Mesendoderm (in vitro differentiated cells): ENCODE results near the gene IMP3.

Experiments
- DNase-seq: peaks from one replicate; pipeline ENCODE4 v3.0.0; 2013
- H2AK5ac ChIP-seq: 2 replicates; pipeline ENCODE4 v1.6.1; 2013; ENCODE audit warnings: low read length, inconsistent platforms
- H2BK120ac ChIP-seq: 2 replicates; pipeline ENCODE4 v1.6.1; 2013; ENCODE audit warnings: low read depth, mild to moderate bottlenecking, low read length, moderate library complexity, mixed read lengths
- H2BK15ac ChIP-seq: replicated peaks from 2 replicates; pipeline ENCODE4 v1.6.1; 2013; ENCODE audit warnings: low read depth, mild to moderate bottlenecking, moderate library complexity
- H2BK5ac ChIP-seq: 2 replicates; pipeline ENCODE4 v1.6.1; 2013; ENCODE audit warnings: low read length, inconsistent platforms
- H3K18ac ChIP-seq: 2 replicates; pipeline ENCODE4 v1.6.1; 2013; ENCODE audit warnings: mild to moderate bottlenecking, low read length, mixed read lengths
- H3K23ac ChIP-seq: one replicate; pipeline ENCODE4 v1.6.1; 2013; ENCODE audit warnings: low read length
- H3K27ac ChIP-seq: 2 replicates; pipeline ENCODE4 v1.5.1; 2013; ENCODE audit warnings: low read depth, mild to moderate bottlenecking, inconsistent platforms, low read length, moderate library complexity
- H3K27me3 ChIP-seq: 2 replicates; pipeline ENCODE4 v1.6.1; 2013; ENCODE audit warnings: low read length, control low read depth, mild to moderate bottlenecking, inconsistent platforms; ENCODE audit not compliant: insufficient read depth, poor library complexity
- H3K36me3 ChIP-seq: 2 replicates; pipeline ENCODE4 v1.6.1; 2013; ENCODE audit warnings: low read length, inconsistent platforms; ENCODE audit not compliant: control insufficient read depth, insufficient read depth
- H3K4ac ChIP-seq: one replicate; pipeline ENCODE4 v1.6.1; 2013; ENCODE audit warnings: low read depth, mild to moderate bottlenecking, low read length, moderate library complexity
- H3K4me1 ChIP-seq: 2 replicates; pipeline ENCODE4 v1.6.1; 2013; ENCODE audit warnings: low read depth, low read length, inconsistent platforms; ENCODE audit not compliant: control insufficient read depth
- H3K4me2 ChIP-seq: 2 replicates; pipeline ENCODE4 v1.6.1; 2013; ENCODE audit warnings: low read length
- H3K4me3 ChIP-seq: 2 replicates; pipeline ENCODE4 v1.5.1; 2013; ENCODE audit warnings: mild to moderate bottlenecking, low read length
- H3K56ac ChIP-seq: one replicate; pipeline ENCODE4 v1.6.1; 2013; ENCODE audit warnings: low read length
- H3K79me1 ChIP-seq: 2 replicates; pipeline ENCODE4 v1.6.1; 2013; ENCODE audit warnings: low read length, inconsistent platforms
- H3K79me2 ChIP-seq: 2 replicates; pipeline ENCODE4 v1.6.1; 2013; ENCODE audit warnings: mild to moderate bottlenecking, low read length; ENCODE audit not compliant: control insufficient read depth, insufficient read depth
- H3K9ac ChIP-seq: 2 replicates; pipeline ENCODE4 v1.6.1; 2013; ENCODE audit warnings: low read length, inconsistent platforms
- H4K5ac ChIP-seq: one replicate; pipeline ENCODE4 v1.6.1; 2013; ENCODE audit warnings: low read length
- H4K8ac ChIP-seq: one replicate; pipeline ENCODE4 v1.6.1; 2013; ENCODE audit warnings: low read depth, mild to moderate bottlenecking, control low read depth, low read length, moderate library complexity
- WGBS: extraction: QIAGEN DNeasy Blood & Tissue Kit; methylation state at CpG from one replicate; pipeline ENCODE4 v1.1.7; 2013; ENCODE audit warnings: low lambda C conversion rate, missing lambda C conversion rate; ENCODE audit not compliant: insufficient coverage; ENCODE audit errors: extremely low coverage; 5-methylcytosine and 5-hydroxymethylcytosine counted together

The IMP3 gene

GRCh38 chr15:75606711-75607699 is 33.0 kb downstream of the IMP3 start:
- no peak overlapping the region for H3K18ac ChIP-seq
- no peak overlapping the region for H2BK5ac ChIP-seq
- no peak overlapping the region for H2AK5ac ChIP-seq
- no peaks in the 10 kb centered on the region for H3K79me2 ChIP-seq
- DNase-seq, result no peak
- H3K23ac ChIP-seq, result no peak overlapping the region
- no CpG with 5 or more reads among the region's 6 CpGs for WGBS
- H3K4me2 ChIP-seq, result no peak overlapping the region
- no peak overlapping the region for H3K4me3 ChIP-seq
- H3K56ac ChIP-seq, result no peak overlapping the region
- H4K5ac ChIP-seq, result no peak overlapping the region
- no peak overlapping the region for H2BK15ac ChIP-seq
- no peak overlapping the region for H3K27ac ChIP-seq
- H4K8ac ChIP-seq, result no peak overlapping the region
- H3K9ac ChIP-seq, result no peak overlapping the region
- no peak overlapping the region for H2BK120ac ChIP-seq
- H3K27me3 ChIP-seq, result no peaks in the 10 kb centered on the region
- no peaks in the 10 kb centered on the region for H3K4me1 ChIP-seq
- no peak overlapping the region for H3K4ac ChIP-seq
- no peaks in the 10 kb centered on the region for H3K79me1 ChIP-seq
- peaks cover 3% of the 10 kb centered on the region for H3K36me3 ChIP-seq

DNA sequence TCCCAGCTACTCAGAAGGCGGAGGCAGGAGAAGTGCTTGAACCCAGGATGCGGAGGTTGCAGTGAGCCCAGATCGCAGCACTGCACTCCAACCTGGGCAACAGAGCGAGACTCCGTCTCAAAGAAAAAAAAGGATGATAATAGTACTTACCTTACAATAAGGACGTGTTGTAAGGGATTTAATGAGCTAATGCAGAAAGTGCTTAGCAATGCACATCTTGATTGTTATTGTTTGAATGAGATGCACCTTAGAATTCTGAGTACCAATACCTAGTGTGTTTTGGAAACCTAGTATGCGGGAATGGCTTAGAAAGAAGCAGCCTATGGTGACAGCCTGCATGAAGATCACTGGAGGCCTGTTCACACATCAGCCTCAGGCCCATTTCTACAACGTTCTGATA is 34.0 kb downstream of the IMP3 start:
- no peaks in the 10 kb centered on the region for H3K79me1 ChIP-seq
- H3K18ac ChIP-seq, result no peak overlapping the region
- H3K4ac ChIP-seq, result no peak overlapping the region
- no peak for DNase-seq
- H2BK120ac ChIP-seq, result no peak overlapping the region
- H2BK5ac ChIP-seq, result no peak overlapping the region
- no peak overlapping the region for H4K8ac ChIP-seq
- H3K9ac ChIP-seq, result no peak overlapping the region
- H3K23ac ChIP-seq, result no peak overlapping the region
- no peaks in the 10 kb centered on the region for H3K79me2 ChIP-seq
- H3K4me1 ChIP-seq, result no peaks in the 10 kb centered on the region
- H3K4me3 ChIP-seq, result no peak overlapping the region
- no peak overlapping the region for H3K56ac ChIP-seq
- H2AK5ac ChIP-seq, result no peak overlapping the region
- H3K27ac ChIP-seq, result no peak overlapping the region
- no peak overlapping the region for H2BK15ac ChIP-seq
- H3K36me3 ChIP-seq, result peaks cover 3% of the 10 kb centered on the region
- H3K27me3 ChIP-seq, result no peaks in the 10 kb centered on the region
- no peak overlapping the region for H4K5ac ChIP-seq
- no CpG with 5 or more reads among the region's 8 CpGs for WGBS
- no peak overlapping the region for H3K4me2 ChIP-seq

DNA sequence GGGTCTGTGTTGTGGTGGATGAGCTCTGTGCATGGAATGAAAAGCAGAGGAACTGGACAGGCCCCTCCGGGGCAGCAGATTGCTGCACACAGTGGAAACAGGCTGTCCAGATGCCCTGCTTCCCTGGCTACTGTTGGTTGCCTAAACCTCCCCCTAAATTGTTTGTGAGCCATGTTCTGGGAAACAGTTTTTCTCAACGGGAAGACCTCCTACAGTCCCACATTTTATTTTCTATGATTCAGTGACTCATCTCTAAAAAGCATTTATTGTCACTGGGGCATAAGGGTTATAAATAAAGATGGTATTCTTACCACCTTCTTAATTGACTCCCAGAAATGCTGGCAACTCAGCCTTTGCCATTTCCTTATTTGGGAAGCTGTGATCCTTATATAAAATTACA is 40.6 kb downstream of the IMP3 start:
- no peak overlapping the region for H2BK120ac ChIP-seq
- H3K23ac ChIP-seq, result no peak overlapping the region
- no peak overlapping the region for H2BK15ac ChIP-seq
- no peaks in the 10 kb centered on the region for H3K79me2 ChIP-seq
- H2AK5ac ChIP-seq, result no peak overlapping the region
- H3K36me3 ChIP-seq, result peaks cover 4% of the 10 kb centered on the region
- H3K27me3 ChIP-seq, result no peaks in the 10 kb centered on the region
- H3K4me3 ChIP-seq, result no peak overlapping the region
- no CpG with 5 or more reads among the region's 2 CpGs for WGBS
- H3K4me2 ChIP-seq, result no peak overlapping the region
- no peak overlapping the region for H3K18ac ChIP-seq
- H3K56ac ChIP-seq, result no peak overlapping the region
- H3K79me1 ChIP-seq, result no peaks in the 10 kb centered on the region
- no peak overlapping the region for H2BK5ac ChIP-seq
- no peak overlapping the region for H3K9ac ChIP-seq
- no peaks in the 10 kb centered on the region for H3K4me1 ChIP-seq
- no peak overlapping the region for H3K27ac ChIP-seq
- H4K8ac ChIP-seq, result no peak overlapping the region
- H3K4ac ChIP-seq, result no peak overlapping the region
- H4K5ac ChIP-seq, result no peak overlapping the region
- DNase-seq, result no peak

DNA sequence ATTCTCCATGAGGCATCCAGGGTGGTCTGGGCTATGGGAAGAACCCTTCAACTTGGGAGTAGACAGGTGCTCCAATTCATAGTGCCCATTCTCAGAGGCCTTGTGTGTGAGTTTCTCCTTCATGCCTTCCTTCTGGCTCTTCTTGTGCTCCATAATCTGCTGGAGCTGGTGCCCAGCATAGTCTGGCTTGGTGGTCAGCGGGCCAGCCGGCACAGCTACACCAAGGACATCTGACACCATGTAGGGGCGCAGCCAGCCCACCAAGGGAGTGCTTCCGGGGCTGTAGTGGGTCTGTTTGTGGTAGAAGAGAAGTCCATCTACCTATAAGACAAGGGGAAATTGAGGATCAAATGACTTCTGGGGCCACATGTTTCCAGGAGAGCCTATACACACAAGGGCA is 41.7 kb downstream of the IMP3 start:
- Histone ChIP-seq H3K79me1 (no peaks in the 10 kb centered on the region), H4K5ac (no peak overlapping the region), H3K79me2 (no peaks in the 10 kb centered on the region), H2BK5ac (no peak overlapping the region), H3K56ac (no peak overlapping the region), H2BK15ac (no peak overlapping the region), H3K27me3 (no peaks in the 10 kb centered on the region), H3K4me3 (no peak overlapping the region), H2BK120ac (no peak overlapping the region), H3K18ac (no peak overlapping the region), H3K36me3 (peaks cover 4% of the 10 kb centered on the region), H3K4ac (no peak overlapping the region), H2AK5ac (no peak overlapping the region), H3K4me1 (no peaks in the 10 kb centered on the region), H3K4me2 (no peak overlapping the region), H3K23ac (no peak overlapping the region), H3K9ac (no peak overlapping the region), H3K27ac (no peak overlapping the region), H4K8ac (no peak overlapping the region)
- WGBS, result no CpG with 5 or more reads among the region's 4 CpGs
- no peak for DNase-seq

- H3K56ac ChIP-seq, result no peak overlapping the region
- no peaks in the 10 kb centered on the region for H3K27me3 ChIP-seq
- no peak overlapping the region for H2BK5ac ChIP-seq
- H3K18ac ChIP-seq, result no peak overlapping the region
- no peak overlapping the region for H2BK120ac ChIP-seq
- H3K27ac ChIP-seq, result no peak overlapping the region
- H3K79me1 ChIP-seq, result no peaks in the 10 kb centered on the region
- peak; percentile 47 for DNase-seq
- no peak overlapping the region for H2BK15ac ChIP-seq
- no peaks in the 10 kb centered on the region for H3K4me1 ChIP-seq
- no CpG with 5 or more reads among the region's 3 CpGs for WGBS
- H3K79me2 ChIP-seq, result no peaks in the 10 kb centered on the region
- no peak overlapping the region for H3K9ac ChIP-seq
- no peak overlapping the region for H4K5ac ChIP-seq
- H3K36me3 ChIP-seq, result peaks cover 4% of the 10 kb centered on the region
- H3K4me2 ChIP-seq, result no peak overlapping the region
- no peak overlapping the region for H3K4ac ChIP-seq
- H4K8ac ChIP-seq, result no peak overlapping the region
- no peak overlapping the region for H3K4me3 ChIP-seq
- no peak overlapping the region for H2AK5ac ChIP-seq
- no peak overlapping the region for H3K23ac ChIP-seq
Measured at GRCh38 chr15:75597667-75598341, 42.2 kb downstream of the IMP3 start.
